ENCODE data around the gene LRRC74A. TPM values are rescaled to one million over a fixed set of nuclear protein-coding genes. Genes with fewer than 3 reads are reported as not detected.

LRRC74A gene
- total RNA-seq, 4 donors from 2014 or later, result not detected

- intact Hi-C loops (cut with DNase I), result loop anchor here (5.0 kb wide), 1 partner anchor 41 kb away; no protein-coding TSS in a partner anchor
- Histone ChIP-seq H3K4me1 (peaks cover 47 to 66% of the 10 kb centered on the region in 2 donors), H3K27ac (peak overlapping the region; percentile 18 to 97 (median 94)), H3K4me3 (replicated peaks in 1 of 3) (no peak overlapping the region), H3K27me3 (no peaks in the 10 kb centered on the region), H3K9me3 (no peaks in the 10 kb centered on the region), H3K36me3 (no peaks in the 10 kb centered on the region)
- WGBS, 2 donors, result 89 to 94% methylated on average over 15 of the region's 15 CpGs
- no peak for TF ChIP-seq POLR2A (IDR thresholded peaks at IDR 0.05)
- TF ChIP-seq, protein P1, sequence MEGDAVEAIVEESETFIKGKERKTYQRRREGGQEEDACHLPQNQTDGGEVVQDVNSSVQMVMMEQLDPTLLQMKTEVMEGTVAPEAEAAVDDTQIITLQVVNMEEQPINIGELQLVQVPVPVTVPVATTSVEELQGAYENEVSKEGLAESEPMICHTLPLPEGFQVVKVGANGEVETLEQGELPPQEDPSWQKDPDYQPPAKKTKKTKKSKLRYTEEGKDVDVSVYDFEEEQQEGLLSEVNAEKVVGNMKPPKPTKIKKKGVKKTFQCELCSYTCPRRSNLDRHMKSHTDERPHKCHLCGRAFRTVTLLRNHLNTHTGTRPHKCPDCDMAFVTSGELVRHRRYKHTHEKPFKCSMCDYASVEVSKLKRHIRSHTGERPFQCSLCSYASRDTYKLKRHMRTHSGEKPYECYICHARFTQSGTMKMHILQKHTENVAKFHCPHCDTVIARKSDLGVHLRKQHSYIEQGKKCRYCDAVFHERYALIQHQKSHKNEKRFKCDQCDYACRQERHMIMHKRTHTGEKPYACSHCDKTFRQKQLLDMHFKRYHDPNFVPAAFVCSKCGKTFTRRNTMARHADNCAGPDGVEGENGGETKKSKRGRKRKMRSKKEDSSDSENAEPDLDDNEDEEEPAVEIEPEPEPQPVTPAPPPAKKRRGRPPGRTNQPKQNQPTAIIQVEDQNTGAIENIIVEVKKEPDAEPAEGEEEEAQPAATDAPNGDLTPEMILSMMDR (IDR thresholded peaks at IDR 0.05), result no peak
- DNase-seq, result no peak
These were observed 90.0 kb downstream of the LRRC74A start for GRCh38 chr14:76916040-76916715.

GRCh38 chr14:76917158-76917596 lies 91.0 kb downstream of the LRRC74A start:
- Histone ChIP-seq H3K27me3 (no peaks in the 10 kb centered on the region), H3K9me3 (no peaks in the 10 kb centered on the region), H3K36me3 (no peaks in the 10 kb centered on the region), H3K27ac (peak overlapping the region; percentile 94 to 98 (median 97)), H3K4me1 (peaks cover 47 to 72% of the 10 kb centered on the region in 2 donors), H3K4me3 (replicated peaks in 1 of 3) (no peak overlapping the region)
- 69 to 73% methylated on average over 7 of the region's 7 CpGs for whole genome bisulfite sequencing, 2 donors
- peak; percentile 63 for DNase-seq
- TF ChIP-seq, protein P1 (IDR thresholded peaks at IDR 0.05), result peak in 5 of 6 experiments; percentile 31 to 75 (median 46)
- TF ChIP-seq POLR2A (IDR thresholded peaks at IDR 0.05), result no peak
- intact Hi-C loops (cut with DNase I), result loop anchor here (5.0 kb wide), 1 partner anchor 40 kb away; no protein-coding TSS in a partner anchor

DNA sequence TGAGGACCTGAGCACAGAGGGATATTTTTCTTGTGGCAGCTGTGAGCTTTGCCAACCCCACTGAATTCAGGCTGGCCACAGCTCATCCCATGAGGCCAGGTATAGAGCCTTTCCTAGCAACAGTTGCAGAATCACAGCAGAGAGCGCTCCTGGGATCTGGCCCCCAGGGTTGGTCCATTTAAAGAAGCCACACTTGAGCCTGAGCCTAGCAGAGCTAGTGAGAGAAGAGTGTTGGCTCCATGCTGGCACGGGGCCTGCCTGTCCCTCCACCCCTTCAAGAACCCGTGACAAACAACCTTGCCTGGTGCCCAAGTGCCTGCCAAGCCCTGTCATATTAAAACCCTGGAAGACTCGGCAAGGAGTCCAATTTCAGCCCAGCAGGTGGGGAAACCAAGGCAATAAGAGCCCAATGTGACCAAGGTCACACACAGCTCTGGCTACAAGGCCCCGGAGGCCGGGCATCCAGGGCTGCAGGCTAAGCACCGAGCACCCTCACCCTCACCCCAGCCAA lies 91.6 kb downstream of the LRRC74A start:
- DNase-seq, result peak; percentile 95 to 96
- no peaks in the 10 kb centered on the region for H3K36me3 ChIP-seq
- intact Hi-C loops (cut with DNase I), result loop anchor here (5.0 kb wide), 1 partner anchor 40 kb away; no protein-coding TSS in a partner anchor
- peaks cover 47 to 72% of the 10 kb centered on the region in 2 donors for H3K4me1 ChIP-seq
- TF ChIP-seq, protein P1 (IDR thresholded peaks at IDR 0.05), result no peak
- TF ChIP-seq POLR2A (IDR thresholded peaks at IDR 0.05), result peak in 1 of 2 donors; percentile 50
- no peak overlapping the region for H3K4me3 ChIP-seq (replicated peaks in 1 of 3)
- H3K9me3 ChIP-seq, result no peaks in the 10 kb centered on the region
- no peaks in the 10 kb centered on the region for H3K27me3 ChIP-seq
- peak overlapping the region; percentile 94 to 98 (median 97) for H3K27ac ChIP-seq
- 21% methylated on average over 5 of the region's 7 CpGs; no CpG with 5 or more reads in 1 of the 2 donors for WGBS, 2 donors

- no peak for TF ChIP-seq POLR2A (IDR thresholded peaks at IDR 0.05)
- TF ChIP-seq, protein P1 (IDR thresholded peaks at IDR 0.05), result no peak
- no peaks in the 10 kb centered on the region for H3K9me3 ChIP-seq
- 0 to 8% methylated on average over 7 to 8 of the region's 8 CpGs for WGBS, 2 donors
- peaks cover 46 to 69% of the 10 kb centered on the region in 2 donors for H3K4me1 ChIP-seq
- H3K36me3 ChIP-seq, result no peaks in the 10 kb centered on the region
- peak overlapping the region; percentile 94 to 98 (median 97) for H3K27ac ChIP-seq
- no peaks in the 10 kb centered on the region for H3K27me3 ChIP-seq
- peak; percentile 85 to 86 for DNase-seq
- H3K4me3 ChIP-seq (replicated peaks in 1 of 3), result no peak overlapping the region
- intact Hi-C loops (cut with DNase I), result loop anchor here (5.0 kb wide), 1 partner anchor 39 kb away; no protein-coding TSS in a partner anchor
These were observed 92.1 kb downstream of the LRRC74A start for GRCh38 chr14:76918256-76918781.

Data from thyroid gland (tissue), 4 donors.